SK-N-SH (cell line): ENCODE results near the gene TMEM200B. TPM values are rescaled to one million over a fixed set of nuclear protein-coding genes. Genes with fewer than 3 reads are reported as not detected.

ENCODE experiments used
- CTCF ChIA-PET: fragments of 300-600, 350-600 bp; formaldehyde crosslinking; extraction: SDS; loops from one replicate; lab custom pipeline; 2021; lab: Yijun Ruan, JAX
- POLR2A ChIA-PET: fragments of 350-600 bp; sonication (Branson Sonifier 250); formaldehyde crosslinking; extraction: SDS; loops from one replicate; lab custom pipeline; 2020; ENCODE audit warnings: antibody characterized with exemption, inconsistent platforms; lab: Yijun Ruan, JAX
- DNase-seq: peaks from one replicate; pipeline ENCODE4 v3.0.0; 2012
- H2AFZ ChIP-seq: fragments of 200-600 bp; sonication (generic); 2 replicates; pipeline ENCODE4 v1.8.1; 2016; ENCODE audit warnings: antibody characterized with exemption, mild to moderate bottlenecking, low read depth
- H3F3A ChIP-seq: fragments of 200-600 bp; sonication (generic); replicated peaks from 2 replicates; pipeline ENCODE3; 2016; ENCODE audit warnings: antibody characterized with exemption, mild to moderate bottlenecking; ENCODE audit not compliant: insufficient read depth
- H3K27ac ChIP-seq, 2 experiments: fragments of 200-500 bp in 1 of 2; fragments of 200-600 bp in 1 of 2; sonication (Bioruptor generic) in 1 of 2; sonication (generic), shearing (Covaris generic) in 1 of 2; 2 replicates each; pipeline versions ENCODE4 v1.5.1 to v1.6.1; 2014 to 2016; ENCODE audit warnings: low read depth in 2 of 2, inconsistent platforms in 1 of 2, low read length in 1 of 2, mild to moderate bottlenecking in 1 of 2, mixed read lengths in 1 of 2
- H3K27me3 ChIP-seq: fragments of 200-600 bp; sonication (generic), shearing (Covaris generic); 2 replicates; pipeline ENCODE4 v1.6.1; 2016; ENCODE audit warnings: mixed run types; ENCODE audit not compliant: insufficient read depth
- H3K36me3 ChIP-seq, 2 experiments: fragments of 200-500 bp in 1 of 2; fragments of 200-600 bp in 1 of 2; sonication (Bioruptor generic) in 1 of 2; sonication (generic) in 1 of 2; replicated peaks in 1 of 2; 2 replicates each; pipeline versions ENCODE3 to v1.5.1; 2014 to 2016; ENCODE audit warnings: low read length in 1 of 2, mild to moderate bottlenecking in 1 of 2; ENCODE audit not compliant: insufficient read depth in 2 of 2, control insufficient read depth in 1 of 2
- H3K4me1 ChIP-seq, 2 experiments: fragments of 200-500 bp in 1 of 2; fragments of 200-600 bp in 1 of 2; sonication (Bioruptor generic) in 1 of 2; sonication (generic), shearing (Covaris generic) in 1 of 2; 2 replicates each; pipeline versions ENCODE4 v1.5.1 to v1.6.1; 2014 to 2016; ENCODE audit warnings: low read depth in 1 of 2, low read length in 1 of 2, mixed run types in 1 of 2; ENCODE audit not compliant: insufficient read depth in 2 of 2, control insufficient read depth in 1 of 2
- H3K4me2 ChIP-seq: fragments of 200-600 bp; sonication (generic), shearing (Covaris generic); 2 replicates; pipeline ENCODE4 v1.6.1; 2017; ENCODE audit warnings: mixed run types
- H3K4me3 ChIP-seq, 2 experiments: fragments of 200-500 bp in 1 of 2; fragments of 200-600 bp in 1 of 2; sonication (Bioruptor generic) in 1 of 2; sonication (generic), shearing (Covaris generic) in 1 of 2; 2 replicates each; pipeline versions ENCODE4 v1.5.1 to v1.8.1; 2014 to 2016; ENCODE audit warnings: low read depth in 2 of 2, inconsistent platforms in 1 of 2, low read length in 1 of 2, mild to moderate bottlenecking in 1 of 2, mixed read lengths in 1 of 2, moderate library complexity in 1 of 2
- H3K79me2 ChIP-seq: fragments of 200-600 bp; sonication (generic); 2 replicates; pipeline ENCODE4 v1.8.1; 2017; ENCODE audit warnings: mild to moderate bottlenecking; ENCODE audit not compliant: insufficient read depth
- H3K9ac ChIP-seq: fragments of 200-600 bp; sonication (generic); 2 replicates; pipeline ENCODE4 v1.6.1; 2017; ENCODE audit warnings: mixed run types
- H3K9me2 ChIP-seq: fragments of 200-600 bp; sonication (generic); 2 replicates; pipeline ENCODE4 v1.6.1; 2017; ENCODE audit warnings: mixed run types
- H3K9me3 ChIP-seq: fragments of 200-600 bp; sonication (generic); 2 replicates; pipeline ENCODE4 v1.6.1; 2017; ENCODE audit warnings: mixed run types, mild to moderate bottlenecking, moderate library complexity
- H4K20me1 ChIP-seq: fragments of 200-600 bp; sonication (generic); 2 replicates; pipeline ENCODE4 v1.6.1; 2017; ENCODE audit warnings: mild to moderate bottlenecking, mixed run types; ENCODE audit not compliant: insufficient read depth
- CHD2 ChIP-seq: fragments of 150-350 bp; IDR thresholded peaks from 2 replicates; pipeline ENCODE4 v1.6.1; 2018; ENCODE audit warnings: low read length; ENCODE audit not compliant: partially characterized antibody
- FOXM1 ChIP-seq: IDR thresholded peaks from 2 replicates; pipeline ENCODE4 v1.4.0; 2012; ENCODE audit warnings: low read depth, mild to moderate bottlenecking
- GATA2 ChIP-seq: sonication (generic); formaldehyde crosslinking; IDR thresholded peaks from 2 replicates; pipeline ENCODE4 v1.5.0; 2020; ENCODE audit warnings: mild to moderate bottlenecking, missing genetic modification reagents
- JUND ChIP-seq: IDR thresholded peaks from 2 replicates; pipeline ENCODE4 v1.4.0; 2012
- NFIC ChIP-seq: IDR thresholded peaks from 2 replicates; pipeline ENCODE4 v1.4.0; 2012; ENCODE audit warnings: borderline replicate concordance
- NRF1 ChIP-seq: IDR thresholded peaks from 2 replicates; pipeline ENCODE4 v1.6.1; 2012; ENCODE audit warnings: low read depth, mild to moderate bottlenecking, low read length
- RCOR1 ChIP-seq: fragments of 150-350 bp; IDR thresholded peaks from 2 replicates; pipeline ENCODE4 v1.6.1; 2017; ENCODE audit warnings: antibody characterized with exemption, low read length
- RFX5 ChIP-seq: IDR thresholded peaks from 2 replicates; pipeline ENCODE4 v1.6.1; 2012; ENCODE audit warnings: mild to moderate bottlenecking, improper control_type of control experiment, low read length
- TAF1 ChIP-seq: IDR thresholded peaks from 2 replicates; pipeline ENCODE4 v1.6.1; 2012; ENCODE audit warnings: low read depth, mild to moderate bottlenecking, low read length, moderate library complexity, borderline replicate concordance
- TCF12 ChIP-seq: IDR thresholded peaks from 2 replicates; pipeline ENCODE4 v1.4.0; 2012
- TEAD4 ChIP-seq: IDR thresholded peaks from 2 replicates; pipeline ENCODE4 v1.4.0; 2012; ENCODE audit warnings: mild to moderate bottlenecking, borderline replicate concordance; ENCODE audit not compliant: insufficient read depth
- YY1 ChIP-seq: IDR thresholded peaks from 2 replicates; pipeline ENCODE4 v1.4.0; 2012; ENCODE audit warnings: low read depth, mild to moderate bottlenecking
- WGBS: methylation state at CpG from one replicate; pipeline ENCODE4 v1.1.6; 2017; ENCODE audit warnings: low lambda C conversion rate; 5-methylcytosine and 5-hydroxymethylcytosine counted together
- polyA plus RNA-seq, 3 experiments: library from polyadenylated mRNA; depleted of rRNA; stranded (reverse); fragments of >200 nt; gene quantifications; 2 replicates each; pipeline ENCODE4 v1.2.3, GENCODE V29; 2012
- TF ChIP-seq, protein P1 (sequence below): fragments of 150-350 bp; IDR thresholded peaks from 2 replicates; pipeline ENCODE4 v1.6.1; 2016; ENCODE audit warnings: mild to moderate bottlenecking, low read depth, low read length
- TF ChIP-seq, protein P2 (sequence below): IDR thresholded peaks from 2 replicates; pipeline ENCODE4 v1.4.0; 2012; ENCODE audit warnings: low read depth
- TF ChIP-seq, protein P3 (sequence below): fragments of 200-600 bp; sonication (generic); IDR thresholded peaks from 2 replicates; pipeline ENCODE4 v1.6.1; 2017; ENCODE audit warnings: antibody characterized with exemption, mild to moderate bottlenecking, moderate library complexity

TMEM200B gene
- polyA plus RNA-seq, 1 of the 3 experiments (the other 2 are of a cell fraction), result 1.5 TPM

DNA sequence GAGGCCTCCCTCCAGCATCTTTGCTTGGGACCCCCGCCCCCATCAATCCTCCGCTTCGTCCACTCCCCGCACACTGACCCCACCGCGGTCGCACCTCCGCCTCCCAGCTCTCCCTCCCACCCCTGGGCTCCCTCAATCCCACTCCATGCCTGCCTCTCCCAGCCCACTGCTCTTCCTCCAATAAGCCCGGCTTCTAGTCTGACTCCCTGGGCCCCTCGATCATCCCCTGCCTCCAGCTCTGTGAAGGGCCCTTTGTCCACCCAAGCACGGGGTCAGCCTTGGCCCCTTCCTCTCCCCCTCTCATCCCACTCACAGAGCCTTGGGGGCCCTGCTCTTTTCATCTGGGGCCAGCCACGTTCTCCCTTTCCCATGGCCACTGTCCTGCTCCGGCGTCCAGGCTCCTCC lies 1.5 kb upstream of the TMEM200B start:
- no peaks in the 10 kb centered on the region for H3K36me3 ChIP-seq
- H3K27me3 ChIP-seq, result no peaks in the 10 kb centered on the region
- no peaks in the 10 kb centered on the region for H3K9me2 ChIP-seq
- H3K4me1 ChIP-seq, result peaks cover 0 to 9% of the 10 kb centered on the region in 2 experiments; a peak in 1 of 4 replicates
- H4K20me1 ChIP-seq, result no peaks in the 10 kb centered on the region
- 0 out of 4 replicates have a peak overlapping the region, but pooled peaks of 1 of the 2 experiments have one; percentile 55 for H3K27ac ChIP-seq
- POLR2A ChIA-PET, result interaction anchor here (2.1 kb wide), 1 partner anchor 56 kb away, joined by 11 read pairs; the partner anchor contains the start of gene SRSF4
- peak overlapping the region; percentile 95 for H3K4me2 ChIP-seq
- no peak overlapping the region for H2AFZ ChIP-seq
- H3K4me3 ChIP-seq, result peak overlapping the region in 1 of 2 experiments; percentile 69; a peak in 2 of 4 replicates
- H3K9me3 ChIP-seq, result no peaks in the 10 kb centered on the region
- 93% methylated on average over 14 of the region's 14 CpGs for WGBS
- DNase-seq, result no peak
- TF ChIP-seq CHD2, result no peak
- TF ChIP-seq YY1, result no peak
- no peak for TF ChIP-seq RCOR1
- TF ChIP-seq, protein P1, sequence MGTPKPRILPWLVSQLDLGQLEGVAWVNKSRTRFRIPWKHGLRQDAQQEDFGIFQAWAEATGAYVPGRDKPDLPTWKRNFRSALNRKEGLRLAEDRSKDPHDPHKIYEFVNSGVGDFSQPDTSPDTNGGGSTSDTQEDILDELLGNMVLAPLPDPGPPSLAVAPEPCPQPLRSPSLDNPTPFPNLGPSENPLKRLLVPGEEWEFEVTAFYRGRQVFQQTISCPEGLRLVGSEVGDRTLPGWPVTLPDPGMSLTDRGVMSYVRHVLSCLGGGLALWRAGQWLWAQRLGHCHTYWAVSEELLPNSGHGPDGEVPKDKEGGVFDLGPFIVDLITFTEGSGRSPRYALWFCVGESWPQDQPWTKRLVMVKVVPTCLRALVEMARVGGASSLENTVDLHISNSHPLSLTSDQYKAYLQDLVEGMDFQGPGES, result no peak
- TF ChIP-seq, protein P2, sequence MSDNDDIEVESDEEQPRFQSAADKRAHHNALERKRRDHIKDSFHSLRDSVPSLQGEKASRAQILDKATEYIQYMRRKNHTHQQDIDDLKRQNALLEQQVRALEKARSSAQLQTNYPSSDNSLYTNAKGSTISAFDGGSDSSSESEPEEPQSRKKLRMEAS, result no peak
- TF ChIP-seq TAF1, result no peak
- TF ChIP-seq NFIC, result no peak
- no peak for TF ChIP-seq JUND
- TF ChIP-seq GATA2 (CRISPR knock-in tag), result no peak
- no peak for TF ChIP-seq RFX5
- no peaks in the 10 kb centered on the region for H3F3A ChIP-seq
- H3K79me2 ChIP-seq, result no peaks in the 10 kb centered on the region
- H3K9ac ChIP-seq, result peak overlapping the region; percentile 92; the same call in 1 of the 2 replicates
- CTCF ChIA-PET, result interaction anchor here (1.4 to 2.1 kb wide), 4 partner anchors 13 to 91 kb away, joined by 4 to 9 read pairs (median 5); no protein-coding TSS in a partner anchor

DNA sequence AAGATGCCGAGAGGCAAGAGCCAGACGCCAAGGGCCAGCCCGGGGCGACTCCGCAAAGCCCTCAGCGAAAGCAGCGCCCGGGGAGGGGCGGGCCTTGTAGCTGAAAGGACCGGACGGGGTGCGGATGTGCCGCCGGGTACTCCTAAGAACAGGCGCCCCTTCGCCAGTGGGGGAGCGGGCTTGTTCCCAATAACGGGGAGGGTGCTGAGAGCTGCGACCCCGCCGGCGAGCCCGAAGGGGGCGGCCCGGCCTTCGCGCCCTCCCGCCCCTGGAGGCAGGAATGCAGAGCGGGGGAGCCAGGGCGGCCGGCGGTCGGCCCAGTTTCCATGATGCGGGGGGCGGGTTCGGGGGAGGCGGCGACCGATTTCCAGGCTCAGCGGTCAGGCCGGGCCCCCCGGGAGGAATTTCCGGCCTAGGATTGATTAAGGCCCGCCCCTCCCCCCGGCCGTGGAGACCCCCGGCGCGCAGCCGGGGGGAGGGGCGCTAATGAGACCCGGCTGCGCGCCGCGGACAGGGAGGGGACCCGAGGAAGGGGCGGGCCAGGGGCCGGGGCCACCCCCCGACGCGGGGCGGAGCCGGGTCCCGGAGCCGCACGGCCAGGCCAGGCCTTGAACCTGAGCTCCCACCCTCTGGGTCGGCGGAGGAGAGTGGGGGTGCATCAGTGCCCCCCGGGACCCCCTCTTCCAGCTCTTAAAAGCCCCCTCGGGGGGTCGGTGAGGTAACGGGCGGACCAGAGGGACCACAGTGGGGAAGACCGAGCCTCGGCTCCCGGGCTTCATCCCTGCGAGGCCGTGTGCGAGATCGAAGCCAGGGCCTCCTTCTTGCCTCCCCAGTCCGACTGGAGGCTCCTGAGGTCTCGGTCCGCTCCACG lies 898 bp upstream of the TMEM200B start:
- CTCF ChIA-PET, result interaction anchor here (0.8 to 3.3 kb wide), 10 partner anchors 12 to 248 kb away, joined by 3 to 15 read pairs (median 4); partner anchors contain the start of gene EPB41
- no peaks in the 10 kb centered on the region for H3K79me2 ChIP-seq
- peak overlapping the region; percentile 95 for H3K4me2 ChIP-seq
- H4K20me1 ChIP-seq, result no peaks in the 10 kb centered on the region
- H3F3A ChIP-seq, result no peaks in the 10 kb centered on the region
- TF ChIP-seq FOXM1, result no peak
- TF ChIP-seq, protein P3, sequence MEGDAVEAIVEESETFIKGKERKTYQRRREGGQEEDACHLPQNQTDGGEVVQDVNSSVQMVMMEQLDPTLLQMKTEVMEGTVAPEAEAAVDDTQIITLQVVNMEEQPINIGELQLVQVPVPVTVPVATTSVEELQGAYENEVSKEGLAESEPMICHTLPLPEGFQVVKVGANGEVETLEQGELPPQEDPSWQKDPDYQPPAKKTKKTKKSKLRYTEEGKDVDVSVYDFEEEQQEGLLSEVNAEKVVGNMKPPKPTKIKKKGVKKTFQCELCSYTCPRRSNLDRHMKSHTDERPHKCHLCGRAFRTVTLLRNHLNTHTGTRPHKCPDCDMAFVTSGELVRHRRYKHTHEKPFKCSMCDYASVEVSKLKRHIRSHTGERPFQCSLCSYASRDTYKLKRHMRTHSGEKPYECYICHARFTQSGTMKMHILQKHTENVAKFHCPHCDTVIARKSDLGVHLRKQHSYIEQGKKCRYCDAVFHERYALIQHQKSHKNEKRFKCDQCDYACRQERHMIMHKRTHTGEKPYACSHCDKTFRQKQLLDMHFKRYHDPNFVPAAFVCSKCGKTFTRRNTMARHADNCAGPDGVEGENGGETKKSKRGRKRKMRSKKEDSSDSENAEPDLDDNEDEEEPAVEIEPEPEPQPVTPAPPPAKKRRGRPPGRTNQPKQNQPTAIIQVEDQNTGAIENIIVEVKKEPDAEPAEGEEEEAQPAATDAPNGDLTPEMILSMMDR, result peak; percentile 71
- TF ChIP-seq CHD2, result peak; percentile 31
- no peak; the same call in 1 of the 2 replicates for TF ChIP-seq TCF12
- TF ChIP-seq NRF1, result no peak
- TF ChIP-seq TEAD4, result peak; percentile 67; the same call in 1 of the 2 replicates
- TF ChIP-seq, all 33 proteins: peak for 3
- peak; percentile 96 for DNase-seq
- WGBS, result 35% methylated on average over 29 of the region's 85 CpGs
- peak overlapping the region; percentile 85; the same call in 1 of the 2 replicates for H2AFZ ChIP-seq
- peak overlapping the region; percentile 43 to 55; a peak in 3 of 4 replicates for H3K27ac ChIP-seq
- H3K4me3 ChIP-seq, result peak overlapping the region; percentile 69 to 71
- H3K36me3 ChIP-seq, result no peaks in the 10 kb centered on the region
- H3K9ac ChIP-seq, result peak overlapping the region; percentile 92
- peaks cover 0 to 9% of the 10 kb centered on the region in 2 experiments; a peak in 1 of 4 replicates for H3K4me1 ChIP-seq
- H3K9me2 ChIP-seq, result no peaks in the 10 kb centered on the region
- H3K27me3 ChIP-seq, result no peaks in the 10 kb centered on the region
- H3K9me3 ChIP-seq, result no peaks in the 10 kb centered on the region
- POLR2A ChIA-PET, result interaction anchor here (1.1 to 2.1 kb wide), 2 partner anchors 57 to 240 kb away, joined by 3 to 11 read pairs; partner anchors contain the start of gene SRSF4
